ENCODE data around the gene NREP. TPM values are rescaled to one million over a fixed set of nuclear protein-coding genes. Genes with fewer than 3 reads are reported as not detected.

NREP gene
- total and polyA plus RNA-seq, 2 experiments from 2014 or later = 260 to 300 TPM

DNA sequence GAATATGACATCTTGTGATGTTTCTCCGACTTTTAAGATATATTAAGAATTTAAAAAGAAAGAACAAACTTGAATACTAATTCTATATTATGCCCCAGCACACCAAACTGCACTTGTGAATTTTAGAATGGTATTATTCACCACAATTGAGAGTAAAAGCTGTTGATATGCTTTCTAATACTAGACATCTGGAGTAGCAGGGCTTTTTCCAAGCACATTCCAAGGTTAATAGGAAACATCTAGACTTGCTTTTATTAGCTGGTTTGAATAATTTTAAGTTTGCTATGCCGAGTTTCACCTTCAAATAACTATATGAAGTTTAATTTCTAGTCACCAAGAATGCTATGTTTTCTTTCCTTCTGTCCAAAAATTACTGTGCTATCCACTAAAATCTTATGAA, 13.5 kb downstream of the NREP start (continued):
- TF ChIP-seq, protein P1, sequence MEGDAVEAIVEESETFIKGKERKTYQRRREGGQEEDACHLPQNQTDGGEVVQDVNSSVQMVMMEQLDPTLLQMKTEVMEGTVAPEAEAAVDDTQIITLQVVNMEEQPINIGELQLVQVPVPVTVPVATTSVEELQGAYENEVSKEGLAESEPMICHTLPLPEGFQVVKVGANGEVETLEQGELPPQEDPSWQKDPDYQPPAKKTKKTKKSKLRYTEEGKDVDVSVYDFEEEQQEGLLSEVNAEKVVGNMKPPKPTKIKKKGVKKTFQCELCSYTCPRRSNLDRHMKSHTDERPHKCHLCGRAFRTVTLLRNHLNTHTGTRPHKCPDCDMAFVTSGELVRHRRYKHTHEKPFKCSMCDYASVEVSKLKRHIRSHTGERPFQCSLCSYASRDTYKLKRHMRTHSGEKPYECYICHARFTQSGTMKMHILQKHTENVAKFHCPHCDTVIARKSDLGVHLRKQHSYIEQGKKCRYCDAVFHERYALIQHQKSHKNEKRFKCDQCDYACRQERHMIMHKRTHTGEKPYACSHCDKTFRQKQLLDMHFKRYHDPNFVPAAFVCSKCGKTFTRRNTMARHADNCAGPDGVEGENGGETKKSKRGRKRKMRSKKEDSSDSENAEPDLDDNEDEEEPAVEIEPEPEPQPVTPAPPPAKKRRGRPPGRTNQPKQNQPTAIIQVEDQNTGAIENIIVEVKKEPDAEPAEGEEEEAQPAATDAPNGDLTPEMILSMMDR (conservative IDR thresholded peaks at IDR 0.05; ENCODE audit: low read depth in 2 of 2) = no peak
- TF ChIP-seq, protein P2, sequence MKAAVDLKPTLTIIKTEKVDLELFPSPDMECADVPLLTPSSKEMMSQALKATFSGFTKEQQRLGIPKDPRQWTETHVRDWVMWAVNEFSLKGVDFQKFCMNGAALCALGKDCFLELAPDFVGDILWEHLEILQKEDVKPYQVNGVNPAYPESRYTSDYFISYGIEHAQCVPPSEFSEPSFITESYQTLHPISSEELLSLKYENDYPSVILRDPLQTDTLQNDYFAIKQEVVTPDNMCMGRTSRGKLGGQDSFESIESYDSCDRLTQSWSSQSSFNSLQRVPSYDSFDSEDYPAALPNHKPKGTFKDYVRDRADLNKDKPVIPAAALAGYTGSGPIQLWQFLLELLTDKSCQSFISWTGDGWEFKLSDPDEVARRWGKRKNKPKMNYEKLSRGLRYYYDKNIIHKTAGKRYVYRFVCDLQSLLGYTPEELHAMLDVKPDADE (IDR thresholded peaks at IDR 0.05) = no peak
- TF ChIP-seq ZNF114 (CRISPR knock-in tag; IDR thresholded peaks at IDR 0.05) (no peak), POLR2AphosphoS5 (IDR thresholded peaks at IDR 0.05; ENCODE audit: low read depth) (no peak)

DNA sequence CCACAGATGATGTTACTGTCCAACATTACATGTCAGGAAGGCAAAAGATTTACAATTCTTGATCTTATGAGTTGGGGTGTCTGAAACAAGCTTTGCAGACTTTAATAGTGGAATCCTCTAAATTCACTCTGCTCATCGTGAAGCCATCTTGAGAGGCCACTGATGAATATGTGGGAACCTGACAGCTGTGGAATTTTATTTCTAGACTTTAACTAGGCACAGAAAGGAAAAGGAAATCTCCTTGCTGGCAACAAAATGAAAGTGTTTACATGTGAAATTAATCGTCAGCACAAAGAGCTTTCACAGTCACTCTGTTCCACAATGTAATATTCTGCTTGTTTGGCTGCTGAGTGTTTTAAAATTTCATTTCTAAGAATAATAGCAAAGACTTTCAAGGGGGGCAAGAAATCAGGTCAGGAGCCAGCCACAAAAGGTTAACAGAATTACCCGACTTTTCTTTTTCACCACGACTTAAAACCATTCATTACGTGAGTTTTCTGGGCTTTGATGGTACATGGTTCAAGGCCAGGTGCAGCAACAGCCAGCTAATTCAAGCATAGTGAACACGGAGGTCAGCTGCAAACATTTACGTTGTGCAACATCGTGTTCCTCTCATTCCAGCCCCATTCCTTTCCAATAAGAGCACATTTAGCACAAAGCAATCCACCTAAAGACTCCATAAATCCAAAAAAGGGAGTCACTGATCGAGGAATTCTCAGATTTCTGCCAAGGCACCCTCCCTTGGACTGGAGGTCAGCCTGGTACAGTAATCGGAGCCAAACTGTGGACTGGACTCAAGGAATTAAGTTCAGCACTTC, 14.6 kb downstream of the NREP start:
- no peak for DNase-seq (ENCODE audit: low spot score)
- peaks cover 6% of the 10 kb centered on the region for H3K27me3 Mint-ChIP-seq (ENCODE audit: insufficient read depth, low read depth, poor library complexity)
- Histone ChIP-seq H3K9me2 (ENCODE audit: insufficient read depth) (no peaks in the 10 kb centered on the region), H3K4me3 (no peak overlapping the region), H3F3A (replicated peaks; ENCODE audit: low read depth) (no peaks in the 10 kb centered on the region), H3K27me3 (ENCODE audit: insufficient read depth) (no peaks in the 10 kb centered on the region), H3K4me2 (peak overlapping the region; percentile 13; the same call in 1 of the 2 replicates), H3K79me2 (replicated peaks; ENCODE audit: insufficient read depth) (peaks cover 100% of the 10 kb centered on the region), H3K36me3 (ENCODE audit: insufficient read depth) (no peaks in the 10 kb centered on the region), H3K27ac (ENCODE audit: low read depth) (peak overlapping the region; percentile 48), H2AFZ (no peak overlapping the region), H4K20me1 (replicated peaks; ENCODE audit: insufficient read depth) (peaks cover 8% of the 10 kb centered on the region; the same call in 1 of the 2 replicates), H3K4me1 (ENCODE audit: insufficient read depth) (peaks cover 80% of the 10 kb centered on the region)
- peaks cover 89% of the 10 kb centered on the region for H3K4me1 Mint-ChIP-seq
- no peak for ATAC-seq
- no peak overlapping the region; the same call in 2 of the 3 replicates for H3K4me3 Mint-ChIP-seq
- no peaks in the 10 kb centered on the region; the same call in 2 of the 3 replicates for H3K36me3 Mint-ChIP-seq (ENCODE audit: low read depth)
- H3K9me3 Mint-ChIP-seq = no peaks in the 10 kb centered on the region
- H3K27ac Mint-ChIP-seq = peak overlapping the region; percentile 82
- no peak for TF ChIP-seq EZH2 (IDR thresholded peaks at IDR 0.05; ENCODE audit: low read depth, unreplicated experiment)
- no peak for TF ChIP-seq NANOG (IDR thresholded peaks at IDR 0.05; ENCODE audit: borderline replicate concordance)
- no peak for TF ChIP-seq CREB1 (CRISPR knock-in tag; IDR thresholded peaks at IDR 0.05; ENCODE audit: low read depth)
- TF ChIP-seq, protein P1 (conservative IDR thresholded peaks at IDR 0.05; ENCODE audit: low read depth in 2 of 2) = no peak
- no peak for TF ChIP-seq JUNB (IDR thresholded peaks at IDR 0.05; ENCODE audit: unreplicated experiment)
- TF ChIP-seq POLR2AphosphoS5 (IDR thresholded peaks at IDR 0.05; ENCODE audit: low read depth) = no peak
- no peak for TF ChIP-seq ZNF331 (CRISPR knock-in tag; IDR thresholded peaks at IDR 0.05; ENCODE audit: low read depth)
- TF ChIP-seq, protein P3, sequence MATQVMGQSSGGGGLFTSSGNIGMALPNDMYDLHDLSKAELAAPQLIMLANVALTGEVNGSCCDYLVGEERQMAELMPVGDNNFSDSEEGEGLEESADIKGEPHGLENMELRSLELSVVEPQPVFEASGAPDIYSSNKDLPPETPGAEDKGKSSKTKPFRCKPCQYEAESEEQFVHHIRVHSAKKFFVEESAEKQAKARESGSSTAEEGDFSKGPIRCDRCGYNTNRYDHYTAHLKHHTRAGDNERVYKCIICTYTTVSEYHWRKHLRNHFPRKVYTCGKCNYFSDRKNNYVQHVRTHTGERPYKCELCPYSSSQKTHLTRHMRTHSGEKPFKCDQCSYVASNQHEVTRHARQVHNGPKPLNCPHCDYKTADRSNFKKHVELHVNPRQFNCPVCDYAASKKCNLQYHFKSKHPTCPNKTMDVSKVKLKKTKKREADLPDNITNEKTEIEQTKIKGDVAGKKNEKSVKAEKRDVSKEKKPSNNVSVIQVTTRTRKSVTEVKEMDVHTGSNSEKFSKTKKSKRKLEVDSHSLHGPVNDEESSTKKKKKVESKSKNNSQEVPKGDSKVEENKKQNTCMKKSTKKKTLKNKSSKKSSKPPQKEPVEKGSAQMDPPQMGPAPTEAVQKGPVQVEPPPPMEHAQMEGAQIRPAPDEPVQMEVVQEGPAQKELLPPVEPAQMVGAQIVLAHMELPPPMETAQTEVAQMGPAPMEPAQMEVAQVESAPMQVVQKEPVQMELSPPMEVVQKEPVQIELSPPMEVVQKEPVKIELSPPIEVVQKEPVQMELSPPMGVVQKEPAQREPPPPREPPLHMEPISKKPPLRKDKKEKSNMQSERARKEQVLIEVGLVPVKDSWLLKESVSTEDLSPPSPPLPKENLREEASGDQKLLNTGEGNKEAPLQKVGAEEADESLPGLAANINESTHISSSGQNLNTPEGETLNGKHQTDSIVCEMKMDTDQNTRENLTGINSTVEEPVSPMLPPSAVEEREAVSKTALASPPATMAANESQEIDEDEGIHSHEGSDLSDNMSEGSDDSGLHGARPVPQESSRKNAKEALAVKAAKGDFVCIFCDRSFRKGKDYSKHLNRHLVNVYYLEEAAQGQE (IDR thresholded peaks at IDR 0.05; ENCODE audit: unreplicated experiment) = no peak
- TF ChIP-seq STAT1 (IDR thresholded peaks at IDR 0.05; ENCODE audit: unreplicated experiment) = no peak

Data from GM23338 (cell line).